Measurements from ENCODE around the gene CDK11B. TPM values are rescaled to one million over a fixed set of nuclear protein-coding genes. Genes with fewer than 3 reads are reported as not detected.
"Not testable (repeated sequence)": the region's sequence is repeated elsewhere in the genome, so short reads cannot be mapped to it uniquely, and the experiment has no call there.

Gene CDK11B
- 8.7 and 11.3 TPM in 2 replicates for total RNA-seq (2014; rRNA removed; shearing (Covaris generic))
- polyA plus RNA-seq (2014; cell fraction: nucleus; rRNA removed) = 12.3 and 13.5 TPM in 2 replicates

- peak; percentile 88 for DNase-seq (ENCODE audit: extremely low read depth, low read depth)
Observed at GRCh38 chr1:1658583-1659549, at the start of gene CDK11B. CDK11B (minus strand) TSS chr1:1659004; CDS start chr1:1657485, 1,519 bp downstream.

- DNase-seq (ENCODE audit: extremely low read depth, low read depth) = not testable (repeated sequence)
Observed at GRCh38 chr1:1707897-1708296, 49.1 kb upstream of the CDK11B start.

GRCh38 chr1:1707241-1707640, 48.4 kb upstream of the CDK11B start:
- DNase-seq (ENCODE audit: extremely low read depth, low read depth) = not testable (repeated sequence)

- DNase-seq (ENCODE audit: extremely low read depth, low read depth) = not testable (repeated sequence)
Observed at GRCh38 chr1:1705623-1706022, 46.8 kb upstream of the CDK11B start.

- not testable (repeated sequence) for DNase-seq (ENCODE audit: extremely low read depth, low read depth)
Observed at GRCh38 chr1:1704284-1704957, 45.6 kb upstream of the CDK11B start.

- DNase-seq (ENCODE audit: extremely low read depth, low read depth) = no peak
Observed at GRCh38 chr1:1703796-1704195, 45.0 kb upstream of the CDK11B start.

GRCh38 chr1:1702506-1702905, 43.7 kb upstream of the CDK11B start:
- DNase-seq (ENCODE audit: extremely low read depth, low read depth) = not testable (repeated sequence)

GRCh38 chr1:1700557-1700956, 41.8 kb upstream of the CDK11B start:
- not testable (repeated sequence) for DNase-seq (ENCODE audit: extremely low read depth, low read depth)

- not testable (repeated sequence) for DNase-seq (ENCODE audit: extremely low read depth, low read depth)
Observed at GRCh38 chr1:1700067-1700466, 41.3 kb upstream of the CDK11B start.

GRCh38 chr1:1699061-1699460, 40.3 kb upstream of the CDK11B start:
- not testable (repeated sequence) for DNase-seq (ENCODE audit: extremely low read depth, low read depth)

- DNase-seq (ENCODE audit: extremely low read depth, low read depth) = not testable (repeated sequence)
Observed at GRCh38 chr1:1697358-1698183, 38.8 kb upstream of the CDK11B start.

GRCh38 chr1:1696431-1697357, 37.9 kb upstream of the CDK11B start:
- DNase-seq (ENCODE audit: extremely low read depth, low read depth) = not testable (repeated sequence)

- DNase-seq (ENCODE audit: extremely low read depth, low read depth) = peak; percentile 76
Observed at GRCh38 chr1:1692714-1693647, 34.2 kb upstream of the CDK11B start, which contains the start of gene SLC35E2B. SLC35E2B (minus strand) TSS chr1:1692795; CDS start chr1:1676699, 16,096 bp downstream.

GRCh38 chr1:1692324-1692713, 33.5 kb upstream of the CDK11B start:
- DNase-seq (ENCODE audit: extremely low read depth, low read depth) = peak; percentile 51

- DNase-seq (ENCODE audit: extremely low read depth, low read depth) = not testable (repeated sequence)
Observed at GRCh38 chr1:1691443-1691842, 32.6 kb upstream of the CDK11B start.

GRCh38 chr1:1689526-1689925, 30.7 kb upstream of the CDK11B start:
- not testable (repeated sequence) for DNase-seq (ENCODE audit: extremely low read depth, low read depth)

- no peak for DNase-seq (ENCODE audit: extremely low read depth, low read depth)
Observed at GRCh38 chr1:1687846-1688245, 29.0 kb upstream of the CDK11B start.

GRCh38 chr1:1684031-1684681, 25.4 kb upstream of the CDK11B start:
- DNase-seq (ENCODE audit: extremely low read depth, low read depth) = no peak
